SU-DHL-6 (cell line): ENCODE results near the gene SLC12A7.

ENCODE experiments used
- H2AFZ ChIP-seq: fragments of 200-600 bp; sonication (generic); 2 replicates; pipeline ENCODE4 v1.6.1; 2014; ENCODE audit warnings: low read depth, mild to moderate bottlenecking, moderate library complexity, mixed read lengths, antibody characterized with exemption, low read length; ENCODE audit not compliant: severe bottlenecking
- H3F3A ChIP-seq: fragments of 200-600 bp; shearing (Covaris generic); 2 replicates; pipeline ENCODE4 v1.6.0; 2016; ENCODE audit warnings: antibody characterized with exemption, mild to moderate bottlenecking; ENCODE audit not compliant: insufficient read depth
- H3K27ac ChIP-seq: fragments of 200-600 bp; sonication (generic); 2 replicates; pipeline ENCODE4 v1.5.1; 2016; ENCODE audit warnings: low read depth, mild to moderate bottlenecking, low read length, moderate library complexity, mixed read lengths
- H3K27me3 ChIP-seq: fragments of 200-600 bp; sonication (generic), shearing (Covaris generic); 2 replicates; pipeline ENCODE4 v1.6.0; 2014; ENCODE audit warnings: mild to moderate bottlenecking, low read length
- H3K36me3 ChIP-seq: fragments of 200-600 bp; sonication (generic); 2 replicates; pipeline ENCODE4 v1.6.1; 2014; ENCODE audit warnings: mild to moderate bottlenecking, low read length, mixed read lengths
- H3K4me2 ChIP-seq: fragments of 300-600, 200-600 bp; shearing (Covaris generic), sonication (generic); 2 replicates; pipeline ENCODE4 v1.6.0; 2014; ENCODE audit warnings: low read length, low read depth, mild to moderate bottlenecking; ENCODE audit not compliant: poor library complexity, severe bottlenecking
- H3K4me3 ChIP-seq: fragments of 200-600 bp; sonication (generic); 2 replicates; pipeline ENCODE4 v1.5.1; 2014; ENCODE audit warnings: antibody characterized with exemption, low read length, mild to moderate bottlenecking, mixed read lengths; ENCODE audit not compliant: insufficient read depth, poor library complexity, severe bottlenecking
- H3K79me2 ChIP-seq: fragments of 200-600 bp; sonication (generic); 2 replicates; pipeline ENCODE4 v1.6.1; 2014; ENCODE audit warnings: mild to moderate bottlenecking, low read length, moderate library complexity; ENCODE audit not compliant: insufficient read depth
- H3K9ac ChIP-seq: fragments of 200-600 bp; sonication (generic); 2 replicates; pipeline ENCODE4 v1.7.0; 2014; ENCODE audit warnings: mild to moderate bottlenecking, low read length
- H3K9me2 ChIP-seq: fragments of 200-600 bp; sonication (generic); replicated peaks from 2 replicates; pipeline ENCODE4 v1.6.1; 2014; ENCODE audit warnings: low read length; ENCODE audit not compliant: insufficient read depth
- H3K9me3 ChIP-seq: fragments of 200-600 bp; sonication (generic); 2 replicates; pipeline ENCODE4 v1.6.1; 2014; ENCODE audit warnings: low read length, mixed read lengths; ENCODE audit not compliant: insufficient read depth
- H4K20me1 ChIP-seq: fragments of 200-600 bp; sonication (generic); 2 replicates; pipeline ENCODE4 v1.6.1; 2014; ENCODE audit warnings: low read depth, mild to moderate bottlenecking, antibody characterized with exemption, low read length, moderate library complexity, mixed read lengths
- CTCF ChIP-seq: fragments of 200-600 bp; sonication (generic); IDR thresholded peaks from one replicate; pipeline ENCODE4 v1.5.1; 2017; ENCODE audit warnings: antibody characterized with exemption, mild to moderate bottlenecking, low read length, moderate library complexity; ENCODE audit not compliant: insufficient read depth, poor library complexity, severe bottlenecking
- EZH2phosphoT487 ChIP-seq: fragments of 200-600 bp; sonication (generic), shearing (Covaris generic); conservative IDR thresholded peaks from 2 replicates; pipeline ENCODE4 v1.6.1; 2018; ENCODE audit warnings: mild to moderate bottlenecking, antibody characterized with exemption, low read length, moderate library complexity, mixed read lengths

Gene SLC12A7

DNA sequence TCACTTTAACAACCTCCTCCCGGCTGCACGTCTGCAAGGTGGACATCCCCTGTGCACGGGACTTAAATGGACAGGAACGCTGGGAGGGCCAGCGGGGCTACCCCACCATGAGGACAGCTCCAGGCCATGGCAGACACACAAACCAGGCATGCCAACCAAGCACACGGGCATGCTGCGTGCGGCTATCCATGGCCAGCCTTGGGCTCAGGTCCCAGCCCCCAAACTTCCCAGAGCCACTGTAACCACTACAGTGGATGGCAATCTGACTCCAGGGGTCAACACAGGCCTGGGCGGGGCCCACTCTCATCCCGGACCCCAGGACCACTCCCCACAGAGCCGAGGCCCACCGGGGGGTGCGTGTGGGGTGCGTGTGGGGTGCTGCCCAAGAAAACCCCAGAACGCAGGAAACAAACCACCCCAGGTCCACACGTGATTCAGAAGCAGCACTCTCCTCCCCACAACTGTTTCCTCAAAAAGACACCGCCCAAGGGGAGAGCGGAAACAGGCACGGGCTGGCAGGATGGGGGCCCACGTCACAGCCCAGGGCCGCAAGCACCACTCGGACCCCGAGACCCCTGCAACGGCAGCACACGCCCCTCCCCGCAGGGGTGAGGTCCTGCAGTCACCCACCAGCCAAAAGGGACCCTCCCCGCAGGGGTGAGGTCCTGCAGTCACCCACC is 7.4 kb downstream of the SLC12A7 start:
- Histone ChIP-seq H3K79me2 (no peaks in the 10 kb centered on the region), H4K20me1 (no peaks in the 10 kb centered on the region), H3F3A (no peaks in the 10 kb centered on the region), H3K4me2 (no peak overlapping the region), H3K4me3 (no peak overlapping the region), H3K9me3 (no peaks in the 10 kb centered on the region), H2AFZ (no peak overlapping the region), H3K27ac (no peak overlapping the region), H3K9ac (no peak overlapping the region), H3K36me3 (no peaks in the 10 kb centered on the region), H3K27me3 (no peaks in the 10 kb centered on the region), H3K9me2 (no peaks in the 10 kb centered on the region)
- TF ChIP-seq EZH2phosphoT487 (no peak), CTCF (no peak)

- no peaks in the 10 kb centered on the region for H3K9me3 ChIP-seq
- no peak overlapping the region for H3K4me3 ChIP-seq
- no peaks in the 10 kb centered on the region for H3K9me2 ChIP-seq
- no peaks in the 10 kb centered on the region for H3K79me2 ChIP-seq
- H3K4me2 ChIP-seq = no peak overlapping the region
- H3K27ac ChIP-seq = no peak overlapping the region
- H2AFZ ChIP-seq = no peak overlapping the region
- no peaks in the 10 kb centered on the region for H4K20me1 ChIP-seq
- TF ChIP-seq CTCF (no peak), EZH2phosphoT487 (no peak)
- H3K27me3 ChIP-seq = no peaks in the 10 kb centered on the region
- no peak overlapping the region for H3K9ac ChIP-seq
- H3F3A ChIP-seq = no peaks in the 10 kb centered on the region
- no peaks in the 10 kb centered on the region for H3K36me3 ChIP-seq
Observed at GRCh38 chr5:1103505-1104326, 8.1 kb downstream of the SLC12A7 start.

DNA sequence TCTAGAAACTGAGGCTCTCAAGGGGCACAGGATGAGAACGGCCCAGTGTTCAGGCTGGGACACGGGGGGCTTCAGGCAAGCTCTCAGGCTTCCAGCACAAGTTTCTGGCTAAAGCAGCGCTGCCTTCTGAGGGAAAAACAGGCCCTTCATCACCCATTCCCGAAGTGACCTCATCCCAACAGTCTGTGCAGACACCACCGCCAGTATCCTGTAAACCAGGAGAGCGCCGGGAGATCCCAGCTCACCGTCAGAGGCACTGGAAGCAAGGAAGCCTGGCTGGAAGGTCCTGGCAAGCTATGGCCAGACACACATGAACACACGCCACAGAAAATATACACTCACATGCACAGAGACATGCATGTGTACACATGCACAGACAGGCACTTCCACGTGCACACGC is 8.8 kb downstream of the SLC12A7 start:
- Histone ChIP-seq H3K9me2 (no peaks in the 10 kb centered on the region), H3K4me3 (no peak overlapping the region), H3K9me3 (no peaks in the 10 kb centered on the region), H3K79me2 (no peaks in the 10 kb centered on the region), H3K36me3 (no peaks in the 10 kb centered on the region), H4K20me1 (no peaks in the 10 kb centered on the region), H2AFZ (no peak overlapping the region), H3K4me2 (no peak overlapping the region), H3K27me3 (no peaks in the 10 kb centered on the region), H3K27ac (no peak overlapping the region), H3F3A (no peaks in the 10 kb centered on the region), H3K9ac (no peak overlapping the region)
- TF ChIP-seq EZH2phosphoT487 = no peak
- TF ChIP-seq CTCF = no peak
